SU-DHL-6 (cell line): ENCODE data around the gene CLCA2.
A peak's percentile ranks its signal among the peaks of the same experiment; 100 is the strongest.

ENCODE experiments used
- H2AFZ ChIP-seq: fragments of 200-600 bp; sonication (generic); 2 replicates; pipeline ENCODE4 v1.6.1; 2014; ENCODE audit warnings: low read depth, mild to moderate bottlenecking, moderate library complexity, mixed read lengths, antibody characterized with exemption, low read length; ENCODE audit not compliant: severe bottlenecking
- H3F3A ChIP-seq: fragments of 200-600 bp; shearing (Covaris generic); 2 replicates; pipeline ENCODE4 v1.6.0; 2016; ENCODE audit warnings: antibody characterized with exemption, mild to moderate bottlenecking; ENCODE audit not compliant: insufficient read depth
- H3K27ac ChIP-seq: fragments of 200-600 bp; sonication (generic); 2 replicates; pipeline ENCODE4 v1.5.1; 2016; ENCODE audit warnings: low read depth, mild to moderate bottlenecking, low read length, moderate library complexity, mixed read lengths
- H3K27me3 ChIP-seq: fragments of 200-600 bp; sonication (generic), shearing (Covaris generic); 2 replicates; pipeline ENCODE4 v1.6.0; 2014; ENCODE audit warnings: mild to moderate bottlenecking, low read length
- H3K36me3 ChIP-seq: fragments of 200-600 bp; sonication (generic); 2 replicates; pipeline ENCODE4 v1.6.1; 2014; ENCODE audit warnings: mild to moderate bottlenecking, low read length, mixed read lengths
- H3K4me2 ChIP-seq: fragments of 300-600, 200-600 bp; shearing (Covaris generic), sonication (generic); 2 replicates; pipeline ENCODE4 v1.6.0; 2014; ENCODE audit warnings: low read length, low read depth, mild to moderate bottlenecking; ENCODE audit not compliant: poor library complexity, severe bottlenecking
- H3K4me3 ChIP-seq: fragments of 200-600 bp; sonication (generic); 2 replicates; pipeline ENCODE4 v1.5.1; 2014; ENCODE audit warnings: antibody characterized with exemption, low read length, mild to moderate bottlenecking, mixed read lengths; ENCODE audit not compliant: insufficient read depth, poor library complexity, severe bottlenecking
- H3K79me2 ChIP-seq: fragments of 200-600 bp; sonication (generic); 2 replicates; pipeline ENCODE4 v1.6.1; 2014; ENCODE audit warnings: mild to moderate bottlenecking, low read length, moderate library complexity; ENCODE audit not compliant: insufficient read depth
- H3K9ac ChIP-seq: fragments of 200-600 bp; sonication (generic); 2 replicates; pipeline ENCODE4 v1.7.0; 2014; ENCODE audit warnings: mild to moderate bottlenecking, low read length
- H3K9me2 ChIP-seq: fragments of 200-600 bp; sonication (generic); replicated peaks from 2 replicates; pipeline ENCODE4 v1.6.1; 2014; ENCODE audit warnings: low read length; ENCODE audit not compliant: insufficient read depth
- H3K9me3 ChIP-seq: fragments of 200-600 bp; sonication (generic); 2 replicates; pipeline ENCODE4 v1.6.1; 2014; ENCODE audit warnings: low read length, mixed read lengths; ENCODE audit not compliant: insufficient read depth
- H4K20me1 ChIP-seq: fragments of 200-600 bp; sonication (generic); 2 replicates; pipeline ENCODE4 v1.6.1; 2014; ENCODE audit warnings: low read depth, mild to moderate bottlenecking, antibody characterized with exemption, low read length, moderate library complexity, mixed read lengths
- CTCF ChIP-seq: fragments of 200-600 bp; sonication (generic); IDR thresholded peaks from one replicate; pipeline ENCODE4 v1.5.1; 2017; ENCODE audit warnings: antibody characterized with exemption, mild to moderate bottlenecking, low read length, moderate library complexity; ENCODE audit not compliant: insufficient read depth, poor library complexity, severe bottlenecking
- EZH2phosphoT487 ChIP-seq: fragments of 200-600 bp; sonication (generic), shearing (Covaris generic); conservative IDR thresholded peaks from 2 replicates; pipeline ENCODE4 v1.6.1; 2018; ENCODE audit warnings: mild to moderate bottlenecking, antibody characterized with exemption, low read length, moderate library complexity, mixed read lengths

The CLCA2 gene

GRCh38 chr1:86378813-86379212 lies 45.2 kb upstream of the CLCA2 start:
- Histone ChIP-seq H2AFZ (no peak overlapping the region), H3K27ac (no peak overlapping the region), H4K20me1 (no peaks in the 10 kb centered on the region), H3K79me2 (no peaks in the 10 kb centered on the region), H3K9me2 (no peaks in the 10 kb centered on the region), H3K36me3 (no peaks in the 10 kb centered on the region), H3K9me3 (peaks cover 18% of the 10 kb centered on the region; the same call in 1 of the 2 replicates), H3K4me2 (no peak overlapping the region), H3K4me3 (no peak overlapping the region), H3K27me3 (no peaks in the 10 kb centered on the region), H3K9ac (no peak overlapping the region), H3F3A (no peaks in the 10 kb centered on the region)
- TF ChIP-seq EZH2phosphoT487 (no peak), CTCF (no peak)

- Histone ChIP-seq H3K27ac (no peak overlapping the region), H3K9me3 (peaks cover 18% of the 10 kb centered on the region; the same call in 1 of the 2 replicates), H3K9ac (no peak overlapping the region), H3K36me3 (no peaks in the 10 kb centered on the region; the same call in 1 of the 2 replicates), H3K4me3 (no peak overlapping the region), H3K79me2 (no peaks in the 10 kb centered on the region), H3K4me2 (peak overlapping the region; percentile 20), H2AFZ (no peak overlapping the region), H3K27me3 (no peaks in the 10 kb centered on the region), H4K20me1 (no peaks in the 10 kb centered on the region), H3F3A (no peaks in the 10 kb centered on the region; the same call in 1 of the 2 replicates), H3K9me2 (no peaks in the 10 kb centered on the region)
- TF ChIP-seq EZH2phosphoT487 (no peak), CTCF (peak; percentile 38)
These were observed 43.6 kb upstream of the CLCA2 start for GRCh38 chr1:86380257-86380861.

- no peak overlapping the region for H3K4me2 ChIP-seq
- H2AFZ ChIP-seq: no peak overlapping the region
- H4K20me1 ChIP-seq: 0 out of 2 replicates have a peak, but pooled peaks cover 4% of the 10 kb centered on the region
- no peaks in the 10 kb centered on the region for H3K27me3 ChIP-seq
- peaks cover 18% of the 10 kb centered on the region; the same call in 1 of the 2 replicates for H3K9me3 ChIP-seq
- no peaks in the 10 kb centered on the region for H3K79me2 ChIP-seq
- TF ChIP-seq CTCF (no peak), EZH2phosphoT487 (no peak)
- no peaks in the 10 kb centered on the region for H3K9me2 ChIP-seq
- H3K4me3 ChIP-seq: no peak overlapping the region
- no peaks in the 10 kb centered on the region; the same call in 1 of the 2 replicates for H3K36me3 ChIP-seq
- no peak overlapping the region for H3K27ac ChIP-seq
- H3F3A ChIP-seq: no peaks in the 10 kb centered on the region; the same call in 1 of the 2 replicates
- H3K9ac ChIP-seq: no peak overlapping the region
These were observed 42.7 kb upstream of the CLCA2 start for GRCh38 chr1:86381223-86381622.
